GM21825 (cell line): Measurements from ENCODE around the gene SECTM1.

ENCODE experiments used
- ATAC-seq: cut with Tn5 transposase; IDR thresholded peaks from one replicate; pipeline ENCODE4 v1.9.1; 2021; ENCODE audit warnings: mild to moderate bottlenecking, moderate library complexity; ENCODE audit not compliant: unreplicated experiment

SECTM1 gene

DNA sequence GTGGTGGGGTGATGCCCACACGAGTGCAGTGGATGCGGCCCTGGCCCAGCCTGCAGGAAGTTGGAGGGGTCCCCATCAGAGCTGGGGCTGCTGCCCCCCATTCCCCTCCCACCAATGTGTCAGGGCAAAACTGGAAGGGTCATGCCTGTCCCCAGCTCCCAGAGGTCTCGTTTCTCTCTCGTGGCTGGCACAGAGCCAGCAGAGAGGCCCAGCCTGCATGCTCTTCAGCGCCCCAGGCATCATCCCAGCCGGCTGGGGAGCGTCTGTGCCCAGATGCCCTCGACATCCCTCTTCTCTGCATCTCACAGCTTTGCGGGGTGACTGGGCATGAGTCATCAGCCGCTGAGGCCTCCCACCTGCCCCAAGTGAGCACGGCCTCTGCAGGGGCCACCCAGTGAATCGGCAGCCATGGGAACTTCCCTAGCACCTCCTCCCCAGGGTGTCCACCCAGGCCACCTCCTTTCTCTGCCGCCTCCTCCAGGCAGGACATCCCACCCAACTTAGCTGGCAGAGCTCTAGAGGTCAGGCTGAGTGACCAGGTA lies 50.3 kb downstream of the SECTM1 start:
- no peak for ATAC-seq

DNA sequence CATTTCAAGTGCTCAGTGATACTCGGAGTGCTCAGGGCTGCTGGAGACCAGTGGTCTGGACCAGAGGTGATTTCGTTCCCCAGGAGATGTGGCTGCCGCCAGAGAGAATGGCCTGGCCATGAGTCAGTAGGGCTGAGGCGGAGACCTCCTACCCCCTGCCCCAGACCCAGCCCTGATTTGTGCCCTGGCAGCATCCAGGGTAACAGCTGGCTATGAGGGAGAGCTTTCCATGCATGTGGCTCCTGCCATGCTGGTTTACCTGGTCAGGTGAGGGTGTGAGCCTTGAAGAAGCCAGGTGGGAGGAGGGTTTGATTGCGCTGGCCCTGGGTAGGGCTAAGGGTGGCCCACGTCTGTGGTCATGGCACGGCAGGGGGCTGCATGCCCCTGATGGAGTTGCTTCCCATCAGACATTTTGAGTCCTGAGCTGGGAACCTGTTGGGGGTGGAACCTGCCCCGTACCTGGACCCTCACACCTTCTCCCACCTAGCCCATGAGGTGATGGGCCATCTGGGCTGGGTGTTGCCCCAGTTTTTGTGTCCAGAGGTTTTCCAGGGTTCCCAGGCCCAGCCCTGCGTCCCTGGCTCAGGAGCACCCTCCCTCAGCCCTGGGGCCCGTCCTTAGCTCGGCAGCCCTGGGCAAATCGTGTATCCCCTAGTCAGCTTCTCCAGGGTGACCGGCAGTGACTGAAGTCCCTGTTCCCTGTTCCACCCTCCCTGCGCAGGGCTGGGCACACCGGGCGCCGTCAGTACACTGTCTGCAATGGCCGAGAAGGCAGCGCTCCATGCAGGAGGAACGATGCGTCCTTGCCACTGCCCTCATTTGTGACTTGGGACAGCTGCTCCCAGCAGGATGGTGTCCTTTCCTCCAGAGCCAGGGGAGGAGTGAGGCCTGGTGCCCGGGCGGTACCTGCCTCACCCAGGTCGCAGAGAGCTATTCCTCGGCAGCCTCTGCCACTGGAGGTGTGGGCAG lies 51.0 kb downstream of the SECTM1 start:
- no peak for ATAC-seq

DNA sequence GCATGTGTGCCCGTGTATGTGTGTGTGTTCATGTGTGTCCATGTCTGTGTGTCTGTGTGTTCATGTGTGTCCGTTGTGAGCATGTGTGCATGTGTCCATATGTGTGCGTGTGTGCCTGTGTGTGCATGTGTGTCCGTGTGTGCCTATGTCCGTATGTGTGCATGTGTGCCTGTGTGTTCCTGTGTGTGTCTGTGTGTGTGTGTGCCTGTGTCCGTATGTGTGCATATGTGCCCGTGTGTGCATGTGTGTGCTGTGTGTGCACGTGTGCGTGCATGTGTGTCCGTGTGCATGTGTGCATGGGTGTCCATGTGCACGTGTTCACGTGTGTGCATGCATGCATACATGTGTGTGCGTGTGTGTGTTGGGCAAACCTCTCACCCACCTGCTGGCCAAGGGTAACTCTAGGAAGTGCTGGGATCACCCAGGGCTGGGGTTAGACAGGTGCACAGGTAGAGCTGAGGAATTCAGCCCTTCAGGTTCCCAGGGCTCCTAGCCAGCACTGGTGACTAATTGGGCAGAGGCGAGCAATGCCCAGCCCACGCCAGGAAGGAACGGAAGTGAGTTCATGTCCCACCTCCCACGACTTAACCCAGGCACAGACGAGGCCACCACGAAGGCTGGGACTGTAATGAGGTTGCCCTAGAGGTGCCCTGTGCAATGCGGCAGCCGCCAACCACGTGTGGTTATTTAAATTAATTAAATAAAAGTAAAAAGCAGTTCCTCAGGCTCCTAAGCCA lies 51.9 kb downstream of the SECTM1 start:
- no peak for ATAC-seq

DNA sequence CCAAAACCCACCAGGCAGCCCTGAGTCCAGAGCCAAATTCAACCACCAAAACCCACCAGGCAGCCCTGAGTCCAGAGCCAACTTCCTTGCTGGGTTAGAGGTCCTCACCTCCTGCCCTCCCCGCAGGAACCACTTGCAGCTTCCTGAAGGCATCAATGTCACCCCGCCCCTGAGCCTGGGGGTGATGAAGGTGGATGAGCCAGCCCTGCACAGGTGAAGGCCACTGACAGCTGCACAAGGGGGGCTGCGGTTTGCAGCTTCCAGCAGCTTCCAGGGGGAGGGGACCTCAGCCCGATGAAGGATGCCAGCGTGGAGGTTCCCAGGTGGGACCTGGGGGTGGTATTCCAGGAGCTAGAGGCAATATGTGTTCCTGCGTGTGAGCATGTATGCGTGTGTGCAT lies 52.5 kb downstream of the SECTM1 start:
- ATAC-seq = no peak

DNA sequence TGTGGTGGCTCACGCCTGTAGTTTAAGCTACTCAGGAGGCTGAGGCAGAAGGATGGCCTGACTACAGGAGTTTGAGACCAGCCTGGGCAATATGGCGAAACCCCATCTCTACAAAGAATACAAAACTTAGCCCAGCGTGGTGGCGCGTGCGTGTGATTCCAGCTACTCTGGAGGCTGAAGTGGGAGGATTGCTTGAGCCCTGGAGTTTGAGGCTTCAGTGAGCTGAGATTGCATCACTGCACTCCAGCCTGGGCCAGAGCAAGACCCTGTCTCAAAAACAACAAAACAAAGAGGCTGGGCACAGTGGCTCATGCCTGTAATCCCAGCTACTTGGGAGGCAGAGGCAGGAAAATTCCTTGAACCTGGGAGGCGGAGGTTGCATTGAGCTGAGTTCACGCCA lies 53.0 kb downstream of the SECTM1 start:
- no peak for ATAC-seq

DNA sequence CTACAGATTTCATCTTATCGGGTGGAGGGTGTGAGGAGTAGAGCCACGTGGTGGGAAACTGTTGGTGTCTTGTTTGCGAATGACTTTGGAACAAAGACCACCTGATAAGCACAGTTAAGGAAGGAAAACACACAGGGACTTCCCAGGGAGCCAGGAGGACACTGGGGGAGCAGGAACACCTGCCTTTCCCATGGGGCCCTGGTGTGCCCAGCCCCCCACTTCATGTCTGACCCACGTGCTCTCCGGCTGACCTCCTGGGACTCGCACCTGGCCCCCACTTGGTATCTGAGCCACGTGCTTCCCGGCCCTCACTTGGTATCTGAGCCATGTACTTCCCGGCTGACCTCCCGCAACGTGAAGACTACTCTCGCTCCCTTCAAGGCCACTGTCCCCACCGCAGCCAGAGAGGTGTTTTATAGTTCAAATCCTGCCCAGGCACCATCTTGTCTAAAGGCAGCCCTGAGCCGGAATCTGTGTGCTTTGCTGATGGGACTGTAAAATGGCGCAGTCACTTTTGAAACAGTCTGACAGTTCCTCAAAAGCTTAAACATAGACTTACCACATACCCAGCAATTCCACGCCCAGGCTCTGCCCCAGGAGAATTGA lies 54.7 kb downstream of the SECTM1 start:
- no peak for ATAC-seq

DNA sequence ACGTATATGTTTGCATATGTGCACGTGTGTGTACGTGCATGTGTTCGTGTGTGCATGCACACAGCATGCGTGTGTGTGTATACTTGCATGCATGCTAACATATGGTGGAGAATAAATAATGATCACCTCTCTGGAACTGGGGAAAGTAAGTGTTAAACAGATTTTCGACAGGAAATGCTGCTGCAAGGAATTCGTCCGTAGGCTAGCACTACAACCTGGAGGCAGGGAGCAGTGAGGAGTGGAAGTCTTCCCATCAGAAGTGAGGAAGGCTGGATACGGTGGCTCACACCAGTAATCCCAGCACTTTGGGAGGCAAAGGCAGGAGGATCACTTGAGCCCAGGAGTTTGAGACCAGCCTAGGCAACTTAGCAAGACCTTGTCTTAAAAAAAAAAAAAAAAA lies 55.3 kb downstream of the SECTM1 start:
- no peak for ATAC-seq

DNA sequence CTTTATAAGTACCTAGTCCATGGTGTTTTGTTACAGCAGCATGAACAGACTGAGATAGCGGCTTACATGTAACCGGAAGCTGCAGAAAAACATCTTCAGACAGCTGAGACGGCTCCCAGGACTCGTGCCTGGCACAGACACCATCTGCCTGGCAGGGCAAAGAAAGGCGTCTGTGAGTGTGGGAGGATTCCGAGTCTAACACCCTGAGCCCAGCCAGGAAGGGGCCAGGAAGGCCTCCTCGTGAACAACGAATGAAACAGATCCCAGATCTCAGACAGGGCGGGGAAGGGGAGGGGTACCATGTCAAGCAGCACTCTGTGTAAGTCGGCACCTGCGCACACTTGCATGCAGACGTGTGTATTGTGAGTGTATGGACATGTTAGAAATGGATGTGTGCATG lies 55.7 kb downstream of the SECTM1 start:
- no peak for ATAC-seq

DNA sequence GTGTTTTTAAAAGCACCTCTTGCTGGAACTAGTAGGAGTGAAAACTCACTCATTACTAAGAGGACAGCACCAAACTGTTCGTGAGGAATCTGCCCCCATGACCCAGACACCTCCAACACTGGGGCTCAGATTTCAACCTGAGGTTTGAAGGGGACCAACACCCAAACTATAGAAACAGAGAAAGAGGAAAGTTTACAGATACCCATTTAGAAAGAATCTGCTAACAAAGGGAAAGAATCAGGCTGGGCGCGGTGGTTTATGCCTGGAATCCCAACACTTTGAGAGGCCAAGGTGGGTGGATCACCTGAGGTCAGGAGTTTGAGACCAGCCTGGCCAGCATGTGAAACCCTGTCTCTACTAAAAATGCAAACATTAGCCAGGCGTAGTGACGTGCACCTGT lies 56.6 kb downstream of the SECTM1 start:
- ATAC-seq = no peak

DNA sequence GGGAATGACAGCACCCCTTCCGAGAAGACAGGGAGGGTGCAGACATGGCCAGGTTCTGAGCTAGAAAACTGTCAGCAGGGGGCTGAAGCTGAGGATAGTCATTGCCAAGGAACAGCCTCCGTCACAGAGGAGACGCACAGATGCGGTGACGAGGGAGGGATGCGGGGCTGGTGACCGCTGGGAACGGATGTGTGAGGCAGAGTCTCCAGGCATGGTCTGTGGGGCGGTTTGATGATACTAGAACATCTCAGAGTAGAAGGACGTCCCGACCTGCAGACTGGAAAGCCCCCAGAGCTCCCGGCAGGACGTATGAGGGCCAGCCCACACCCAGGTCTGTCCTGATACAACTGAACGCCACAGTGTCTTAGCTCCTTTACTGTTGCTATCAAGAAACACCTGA lies 58.2 kb downstream of the SECTM1 start:
- no peak for ATAC-seq

DNA sequence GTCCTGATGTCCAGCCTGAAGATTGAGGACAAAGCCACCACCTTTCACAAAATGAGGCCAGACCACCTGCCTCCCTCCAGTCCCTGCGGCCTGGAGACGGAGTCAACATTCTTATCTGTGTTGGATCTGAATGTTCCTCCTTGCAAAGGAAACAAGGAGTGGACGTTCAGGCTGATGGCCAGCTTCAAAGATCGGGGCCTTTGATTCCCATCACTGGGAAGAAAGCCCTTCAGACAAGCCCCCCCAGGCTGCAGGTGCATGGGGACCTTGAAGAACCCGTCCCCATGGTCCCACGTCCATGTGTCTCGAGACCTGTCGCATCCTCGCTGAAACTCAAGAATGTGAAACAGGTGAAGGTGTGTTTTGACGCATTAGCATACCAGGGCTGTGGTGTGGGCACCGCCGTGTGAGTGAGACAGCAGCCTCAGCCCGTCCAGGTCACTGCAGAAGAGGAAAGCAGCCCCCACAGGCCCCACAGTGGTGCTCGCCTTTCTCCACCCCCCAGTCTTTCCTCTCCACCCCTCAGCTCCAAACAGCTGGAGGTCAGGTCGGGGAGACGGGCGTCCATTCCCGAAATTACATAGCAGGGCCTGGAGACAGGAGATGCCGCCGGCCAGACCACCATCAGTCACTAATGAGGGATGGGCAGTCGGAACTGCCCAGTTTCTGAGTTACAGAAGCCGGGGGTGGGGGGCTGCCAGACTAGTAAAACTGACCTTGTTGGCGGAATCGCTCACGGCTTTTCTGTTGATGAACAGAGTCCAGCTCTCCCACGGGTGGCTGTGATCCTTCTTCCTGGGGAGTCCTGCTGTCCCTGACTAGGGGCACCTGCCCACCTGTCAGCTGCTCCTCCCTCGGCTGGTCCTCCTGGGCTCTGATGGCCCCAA lies 59.2 kb downstream of the SECTM1 start:
- no peak for ATAC-seq

DNA sequence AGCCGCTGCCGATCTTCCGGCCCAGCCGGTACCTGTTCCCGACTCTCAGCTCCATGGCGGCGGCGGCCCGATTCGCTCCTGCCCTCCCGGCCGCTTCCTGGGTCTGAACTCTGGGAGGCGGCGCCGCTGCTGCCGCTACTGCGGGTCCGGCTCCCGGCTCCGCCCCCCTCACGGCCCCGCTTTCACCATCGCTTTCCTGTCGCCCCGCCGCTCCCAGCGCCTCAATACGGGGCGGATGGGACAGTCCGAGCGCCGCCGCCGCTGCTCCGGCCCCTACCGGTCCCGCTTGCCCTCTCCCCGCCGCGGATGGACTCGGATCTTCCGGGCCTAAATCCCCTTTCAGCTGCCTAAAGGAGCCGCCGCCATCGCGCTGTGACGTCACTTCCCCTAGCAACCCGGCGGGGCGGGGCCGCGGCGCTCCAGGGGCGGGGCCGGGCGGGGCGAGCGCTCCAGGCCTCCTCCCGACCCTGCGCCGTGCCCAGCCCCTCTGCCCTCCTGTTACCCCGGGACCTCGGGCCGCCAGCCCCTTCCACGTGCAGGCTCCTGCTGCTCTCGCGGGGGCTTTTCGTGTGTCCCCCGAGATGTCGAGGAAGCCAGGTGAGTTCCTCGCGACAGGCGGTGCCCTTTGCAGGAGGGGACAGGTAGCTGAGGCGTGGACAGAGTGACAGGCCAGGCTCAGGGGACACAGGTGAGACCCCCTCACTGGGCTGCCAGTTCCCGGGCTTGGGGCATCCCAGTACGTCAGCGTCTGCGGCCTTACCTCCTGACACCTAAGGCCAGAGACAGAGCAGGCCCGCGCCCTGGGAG lies 60.0 kb downstream of the SECTM1 start, which contains the start of gene CSNK1D:
CSNK1D (minus strand) TSS at position 374 of the 807 bp plus-strand sequence; CDS start at position 55, 319 bp downstream.
- ATAC-seq = peak; percentile 66

DNA sequence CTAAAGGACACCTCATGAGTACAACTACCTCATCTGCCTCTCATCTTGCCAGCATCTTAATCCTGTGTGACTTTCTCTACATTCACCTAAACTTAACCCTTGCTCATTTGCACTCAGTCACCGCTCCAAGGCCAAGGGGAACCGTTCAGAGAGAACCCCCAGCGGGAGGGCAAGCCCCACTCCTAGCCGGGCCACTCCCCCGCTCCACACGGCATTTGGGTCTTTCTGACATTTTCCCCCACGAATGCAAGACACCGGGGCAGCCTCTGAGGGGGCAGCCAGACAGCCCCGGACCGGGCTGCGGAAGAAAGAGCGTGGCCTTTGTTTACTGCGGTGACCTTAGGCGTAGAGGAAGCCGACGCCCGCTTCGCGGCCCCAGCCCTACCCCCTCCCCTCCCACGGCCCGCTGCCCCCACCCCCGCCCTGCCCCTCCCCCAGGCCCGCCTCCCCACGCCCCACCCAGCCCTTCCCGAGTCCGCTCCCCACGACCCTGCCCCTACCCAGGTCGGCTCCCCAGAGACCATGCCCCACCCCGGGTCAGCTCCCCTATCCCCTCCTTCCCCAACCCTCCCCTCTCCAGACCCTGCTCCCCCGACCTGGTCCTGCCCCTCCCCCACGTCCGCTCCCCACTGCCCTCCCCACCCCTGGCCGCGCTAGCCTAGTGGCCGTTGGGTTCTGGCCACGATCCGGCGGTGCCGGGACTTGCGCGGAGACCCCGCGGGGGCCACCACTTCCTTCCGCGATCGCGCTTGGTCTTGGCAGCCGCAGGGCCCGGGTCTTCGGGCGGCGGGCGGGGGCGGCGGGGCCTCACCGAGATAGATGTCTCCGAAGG lies 60.9 kb downstream of the SECTM1 start:
- ATAC-seq = peak; percentile 11

DNA sequence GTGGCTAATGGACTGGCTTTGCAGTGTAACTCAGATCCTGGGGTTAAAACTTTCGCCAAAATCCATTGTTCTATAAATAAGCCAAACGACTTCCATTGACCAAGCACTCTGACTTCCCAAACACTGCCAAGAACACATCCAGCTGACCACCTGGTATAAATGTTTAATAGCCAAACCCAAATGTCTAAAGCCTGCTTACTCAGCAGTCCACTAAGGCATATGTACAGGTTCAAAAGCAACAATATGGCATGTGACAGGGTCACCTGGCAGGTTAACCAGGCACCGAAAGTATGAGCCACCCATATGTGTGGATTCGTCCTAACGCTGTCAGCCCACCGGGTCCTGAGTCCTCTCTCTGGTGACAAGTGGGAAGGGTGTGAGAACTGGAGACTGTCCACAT lies 62.2 kb downstream of the SECTM1 start:
- no peak for ATAC-seq
